Ishikawa (cell line): ENCODE measurements around the gene AHSG.

ENCODE experiments used
- CEBPB ChIP-seq: IDR thresholded peaks from 2 replicates; pipeline ENCODE4 v1.6.1; 2012
- CREB1 ChIP-seq: IDR thresholded peaks from 2 replicates; pipeline ENCODE4 v1.6.1; 2012; ENCODE audit warnings: low read depth
- EGR1 ChIP-seq: IDR thresholded peaks from 2 replicates; pipeline ENCODE4 v1.6.1; 2012
- EP300 ChIP-seq: IDR thresholded peaks from 2 replicates; pipeline ENCODE4 v1.6.1; 2012; ENCODE audit warnings: borderline replicate concordance
- FOXM1 ChIP-seq: IDR thresholded peaks from 2 replicates; pipeline ENCODE4 v1.6.1; 2012; ENCODE audit warnings: low read depth, borderline replicate concordance
- MAX ChIP-seq: IDR thresholded peaks from 2 replicates; pipeline ENCODE4 v1.6.1; 2012
- NFIC ChIP-seq: IDR thresholded peaks from 2 replicates; pipeline ENCODE4 v1.6.1; 2012
- RAD21 ChIP-seq: IDR thresholded peaks from 2 replicates; pipeline ENCODE4 v1.6.1; 2012; ENCODE audit warnings: low read depth
- REST ChIP-seq: IDR thresholded peaks from 2 replicates; pipeline ENCODE4 v1.6.1; 2012; ENCODE audit warnings: low read depth, mild to moderate bottlenecking
- TAF1 ChIP-seq: IDR thresholded peaks from 2 replicates; pipeline ENCODE4 v1.6.1; 2012; ENCODE audit warnings: low read depth, mild to moderate bottlenecking
- TCF12 ChIP-seq: IDR thresholded peaks from 2 replicates; pipeline ENCODE4 v1.6.1; 2012; ENCODE audit warnings: low read depth
- TEAD4 ChIP-seq: IDR thresholded peaks from 2 replicates; pipeline ENCODE4 v1.6.1; 2012
- USF1 ChIP-seq: IDR thresholded peaks from 2 replicates; pipeline ENCODE4 v1.6.1; 2012
- YY1 ChIP-seq: IDR thresholded peaks from 2 replicates; pipeline ENCODE4 v1.6.1; 2012; ENCODE audit warnings: low read depth
- ZBTB7A ChIP-seq: IDR thresholded peaks from 2 replicates; pipeline ENCODE4 v1.6.1; 2012; ENCODE audit warnings: low read depth

AHSG gene

GRCh38 chr3:186582541-186582940 is 30.3 kb upstream of the AHSG start:
- no peak for TF ChIP-seq FOXM1
- no peak for TF ChIP-seq ZBTB7A
- TF ChIP-seq NFIC: no peak
- TF ChIP-seq TCF12: no peak
- TF ChIP-seq RAD21: no peak
- TF ChIP-seq MAX: no peak
- no peak for TF ChIP-seq USF1
- no peak for TF ChIP-seq YY1
- no peak for TF ChIP-seq EP300
- no peak for TF ChIP-seq EGR1
- TF ChIP-seq REST: no peak

GRCh38 chr3:186583831-186584230 is 29.0 kb upstream of the AHSG start:
- TF ChIP-seq REST (no peak), USF1 (no peak), FOXM1 (no peak), EP300 (no peak)

GRCh38 chr3:186587183-186587582 is 25.7 kb upstream of the AHSG start:
- no peak for TF ChIP-seq CEBPB

- TF ChIP-seq ZBTB7A: no peak
- no peak for TF ChIP-seq CREB1
- TF ChIP-seq CEBPB: no peak
- no peak for TF ChIP-seq FOXM1
- no peak for TF ChIP-seq MAX
- TF ChIP-seq TAF1: no peak
- TF ChIP-seq TEAD4: no peak
- TF ChIP-seq REST: no peak
- no peak for TF ChIP-seq EGR1
- TF ChIP-seq USF1: no peak
- no peak for TF ChIP-seq YY1
- TF ChIP-seq TCF12: no peak
- TF ChIP-seq NFIC: no peak
- TF ChIP-seq EP300: no peak
- no peak for TF ChIP-seq RAD21
Measured at GRCh38 chr3:186588632-186589031, 24.2 kb upstream of the AHSG start.

GRCh38 chr3:186589121-186589520 is 23.7 kb upstream of the AHSG start:
- TF ChIP-seq RAD21 (peak; percentile 58), TCF12 (no peak), EGR1 (no peak), FOXM1 (no peak), YY1 (no peak), CREB1 (no peak), ZBTB7A (no peak), USF1 (no peak)
